HCT116 (cell line): Measurements from ENCODE around the gene VAV2.

Source experiments
- CBX3 ChIP-seq: IDR thresholded peaks from 2 replicates; pipeline ENCODE4 v1.6.1; 2012; ENCODE audit warnings: low read depth
- EZH2 ChIP-seq: fragments of 200-600 bp; sonication (generic); IDR thresholded peaks from 2 replicates; pipeline ENCODE4 v1.6.1; 2017; ENCODE audit warnings: antibody characterized with exemption, mixed run types
- EZH2phosphoT487 ChIP-seq: fragments of 200-600 bp; IDR thresholded peaks from 2 replicates; pipeline ENCODE4 v1.6.1; 2018; ENCODE audit warnings: antibody characterized with exemption, borderline replicate concordance
- FOSL1 ChIP-seq: IDR thresholded peaks from 2 replicates; pipeline ENCODE4 v1.6.1; 2012; ENCODE audit warnings: low read depth
- JUND ChIP-seq: IDR thresholded peaks from 2 replicates; pipeline ENCODE4 v1.6.1; 2012
- POLR2A ChIP-seq: IDR thresholded peaks from 2 replicates; pipeline ENCODE4 v1.7.0; 2011; ENCODE audit warnings: borderline replicate concordance; ENCODE audit not compliant: insufficient read depth, insufficient read length; ENCODE audit errors: extremely low read depth
- RAD21 ChIP-seq: IDR thresholded peaks from 2 replicates; pipeline ENCODE4 v1.6.1; 2012; ENCODE audit warnings: low read depth, mild to moderate bottlenecking
- SP1 ChIP-seq: IDR thresholded peaks from 2 replicates; pipeline ENCODE4 v1.6.1; 2012; ENCODE audit warnings: low read depth
- TCF7L2 ChIP-seq: IDR thresholded peaks from 2 replicates; pipeline ENCODE4 v1.7.0; 2011; ENCODE audit warnings: borderline replicate concordance, inconsistent platforms; ENCODE audit not compliant: insufficient read depth, insufficient read length; ENCODE audit errors: extremely low read depth
- YY1 ChIP-seq: IDR thresholded peaks from 2 replicates; pipeline ENCODE4 v1.6.1; 2011; ENCODE audit warnings: low read length, low read depth, moderate library complexity, mild to moderate bottlenecking; ENCODE audit not compliant: insufficient replicate concordance; ENCODE audit errors: extremely low read depth
- ZNF274 ChIP-seq: fragments of 200-500 bp; sonication (Bioruptor generic); IDR thresholded peaks from 2 replicates; pipeline ENCODE4 v1.6.1; 2014; ENCODE audit warnings: mild to moderate bottlenecking, low read depth, low read length, inconsistent platforms
- TF ChIP-seq, protein P1 (sequence below), 3 experiments: fragments of 200-600 bp in 1 of 3; sonication (generic) in 1 of 3; IDR thresholded peaks in 2 of 3; conservative IDR thresholded peaks in 1 of 3; 2 replicates each; pipeline ENCODE4 v1.5.1; 2012 to 2017; ENCODE audit warnings: low read depth in 2 of 3, low read length in 2 of 3, antibody characterized with exemption in 1 of 3, borderline replicate concordance in 1 of 3, control low read depth in 1 of 3, mild to moderate bottlenecking in 1 of 3, mixed read lengths in 1 of 3, mixed run types in 1 of 3, moderate library complexity in 1 of 3; ENCODE audit not compliant: insufficient read depth in 1 of 3
- TF ChIP-seq, protein P2 (sequence below): IDR thresholded peaks from 2 replicates; pipeline ENCODE4 v1.6.1; 2012
- TF ChIP-seq, protein P3 (sequence below): IDR thresholded peaks from 2 replicates; pipeline ENCODE4 v1.6.1; 2012; ENCODE audit warnings: low read depth

DNA sequence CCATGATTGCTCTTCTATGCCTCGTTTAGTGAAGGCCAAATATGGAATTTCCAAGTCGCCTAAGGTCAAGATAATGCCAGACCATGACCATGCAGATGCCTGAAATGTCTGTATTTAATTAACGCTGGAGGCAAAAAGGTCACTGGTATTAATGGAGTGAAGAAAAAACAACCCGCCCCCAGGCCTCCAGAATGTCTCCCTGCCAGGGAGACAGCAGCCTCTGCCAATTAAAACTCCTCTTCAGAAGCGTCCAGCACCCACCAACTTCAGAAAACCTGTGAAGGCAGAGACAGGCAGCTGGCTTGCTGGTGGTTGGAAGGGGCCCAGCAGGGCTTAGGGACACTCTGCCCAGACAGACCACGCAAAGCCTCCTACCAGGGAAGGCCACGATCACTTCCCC is 94.4 kb downstream of the VAV2 start:
- TF ChIP-seq POLR2A: no peak
- TF ChIP-seq, protein P1, sequence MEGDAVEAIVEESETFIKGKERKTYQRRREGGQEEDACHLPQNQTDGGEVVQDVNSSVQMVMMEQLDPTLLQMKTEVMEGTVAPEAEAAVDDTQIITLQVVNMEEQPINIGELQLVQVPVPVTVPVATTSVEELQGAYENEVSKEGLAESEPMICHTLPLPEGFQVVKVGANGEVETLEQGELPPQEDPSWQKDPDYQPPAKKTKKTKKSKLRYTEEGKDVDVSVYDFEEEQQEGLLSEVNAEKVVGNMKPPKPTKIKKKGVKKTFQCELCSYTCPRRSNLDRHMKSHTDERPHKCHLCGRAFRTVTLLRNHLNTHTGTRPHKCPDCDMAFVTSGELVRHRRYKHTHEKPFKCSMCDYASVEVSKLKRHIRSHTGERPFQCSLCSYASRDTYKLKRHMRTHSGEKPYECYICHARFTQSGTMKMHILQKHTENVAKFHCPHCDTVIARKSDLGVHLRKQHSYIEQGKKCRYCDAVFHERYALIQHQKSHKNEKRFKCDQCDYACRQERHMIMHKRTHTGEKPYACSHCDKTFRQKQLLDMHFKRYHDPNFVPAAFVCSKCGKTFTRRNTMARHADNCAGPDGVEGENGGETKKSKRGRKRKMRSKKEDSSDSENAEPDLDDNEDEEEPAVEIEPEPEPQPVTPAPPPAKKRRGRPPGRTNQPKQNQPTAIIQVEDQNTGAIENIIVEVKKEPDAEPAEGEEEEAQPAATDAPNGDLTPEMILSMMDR (IDR thresholded peaks at IDR 0.05 in 2 of 3, conservative IDR thresholded peaks at IDR 0.05 in 1 of 3; ENCODE audit: borderline replicate concordance in 1 of 3, insufficient read depth in 1 of 3, low read depth in 2 of 3, low read length in 2 of 3): no peak
- TF ChIP-seq CBX3: no peak
- TF ChIP-seq SP1: no peak
- TF ChIP-seq, protein P2, sequence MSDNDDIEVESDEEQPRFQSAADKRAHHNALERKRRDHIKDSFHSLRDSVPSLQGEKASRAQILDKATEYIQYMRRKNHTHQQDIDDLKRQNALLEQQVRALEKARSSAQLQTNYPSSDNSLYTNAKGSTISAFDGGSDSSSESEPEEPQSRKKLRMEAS: no peak
- TF ChIP-seq RAD21: no peak
- TF ChIP-seq EZH2phosphoT487: no peak
- no peak for TF ChIP-seq YY1
- TF ChIP-seq TCF7L2: no peak
- TF ChIP-seq, protein P3, sequence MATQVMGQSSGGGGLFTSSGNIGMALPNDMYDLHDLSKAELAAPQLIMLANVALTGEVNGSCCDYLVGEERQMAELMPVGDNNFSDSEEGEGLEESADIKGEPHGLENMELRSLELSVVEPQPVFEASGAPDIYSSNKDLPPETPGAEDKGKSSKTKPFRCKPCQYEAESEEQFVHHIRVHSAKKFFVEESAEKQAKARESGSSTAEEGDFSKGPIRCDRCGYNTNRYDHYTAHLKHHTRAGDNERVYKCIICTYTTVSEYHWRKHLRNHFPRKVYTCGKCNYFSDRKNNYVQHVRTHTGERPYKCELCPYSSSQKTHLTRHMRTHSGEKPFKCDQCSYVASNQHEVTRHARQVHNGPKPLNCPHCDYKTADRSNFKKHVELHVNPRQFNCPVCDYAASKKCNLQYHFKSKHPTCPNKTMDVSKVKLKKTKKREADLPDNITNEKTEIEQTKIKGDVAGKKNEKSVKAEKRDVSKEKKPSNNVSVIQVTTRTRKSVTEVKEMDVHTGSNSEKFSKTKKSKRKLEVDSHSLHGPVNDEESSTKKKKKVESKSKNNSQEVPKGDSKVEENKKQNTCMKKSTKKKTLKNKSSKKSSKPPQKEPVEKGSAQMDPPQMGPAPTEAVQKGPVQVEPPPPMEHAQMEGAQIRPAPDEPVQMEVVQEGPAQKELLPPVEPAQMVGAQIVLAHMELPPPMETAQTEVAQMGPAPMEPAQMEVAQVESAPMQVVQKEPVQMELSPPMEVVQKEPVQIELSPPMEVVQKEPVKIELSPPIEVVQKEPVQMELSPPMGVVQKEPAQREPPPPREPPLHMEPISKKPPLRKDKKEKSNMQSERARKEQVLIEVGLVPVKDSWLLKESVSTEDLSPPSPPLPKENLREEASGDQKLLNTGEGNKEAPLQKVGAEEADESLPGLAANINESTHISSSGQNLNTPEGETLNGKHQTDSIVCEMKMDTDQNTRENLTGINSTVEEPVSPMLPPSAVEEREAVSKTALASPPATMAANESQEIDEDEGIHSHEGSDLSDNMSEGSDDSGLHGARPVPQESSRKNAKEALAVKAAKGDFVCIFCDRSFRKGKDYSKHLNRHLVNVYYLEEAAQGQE: no peak
- TF ChIP-seq EZH2: no peak
- TF ChIP-seq JUND: no peak
- no peak for TF ChIP-seq FOSL1
- TF ChIP-seq ZNF274: no peak
